Fibroblast of lung (primary cell): Measurements from ENCODE around the gene ONECUT2.

Source experiments
- CTCF ChIP-seq, 2 donors: IDR thresholded peaks in 1 of 2; conservative IDR thresholded peaks in 1 of 2; 1 replicate in 1 of 2; 2 replicates in 1 of 2; pipeline ENCODE4 v1.5.1; 2011 to 2012; ENCODE audit warnings: low read length in 2 of 2, control low read depth in 1 of 2, inconsistent platforms in 1 of 2, low read depth in 1 of 2, mild to moderate bottlenecking in 1 of 2
- EZH2 ChIP-seq: IDR thresholded peaks from 2 replicates; pipeline ENCODE4 v1.5.1; 2012; ENCODE audit warnings: low read length, control low read depth, mild to moderate bottlenecking; ENCODE audit errors: missing control alignments

- no peak for TF ChIP-seq CTCF (conservative IDR thresholded peaks at IDR 0.05 in 1 of 2, IDR thresholded peaks at IDR 0.05 in 1 of 2; ENCODE audit: low read depth in 1 of 2, low read length in 2 of 2)
- TF ChIP-seq EZH2 = no peak
Observed at GRCh38 chr18:57409650-57410049, 25.5 kb upstream of the ONECUT2 start.
